Erythroblast (primary cell): Measurements from ENCODE around the gene TMEM108.

Experiments used
- DNase-seq, 2 experiments: peaks; one replicate each; lab custom pipeline; 2025; lab: John Stamatoyannopoulos, UW
- GATA1 ChIP-seq: IDR thresholded peaks from 2 replicates; pipeline ENCODE4 v1.6.1; 2011; ENCODE audit warnings: low read depth, mild to moderate bottlenecking, control low read depth, low read length, moderate library complexity
- POLR2A ChIP-seq: IDR thresholded peaks from 2 replicates; pipeline ENCODE4 v1.6.1; 2011; ENCODE audit warnings: mild to moderate bottlenecking, low read length

Gene TMEM108

GRCh38 chr3:133428552-133428951 lies 390.4 kb downstream of the TMEM108 start:
- DNase-seq, result no peak
- TF ChIP-seq POLR2A (no peak), GATA1 (no peak)

GRCh38 chr3:133429063-133429462 lies 390.9 kb downstream of the TMEM108 start:
- TF ChIP-seq GATA1, result no peak
- TF ChIP-seq POLR2A, result no peak
- DNase-seq, result no peak

- no peak for DNase-seq
- TF ChIP-seq POLR2A, result no peak
- no peak for TF ChIP-seq GATA1
These were observed 401.4 kb downstream of the TMEM108 start for GRCh38 chr3:133439563-133439962.

GRCh38 chr3:133440652-133441051 lies 402.5 kb downstream of the TMEM108 start:
- DNase-seq, result no peak
- TF ChIP-seq GATA1, result no peak
- no peak for TF ChIP-seq POLR2A

- no peak for TF ChIP-seq POLR2A
- no peak for TF ChIP-seq GATA1
- DNase-seq, result no peak
These were observed 403.7 kb downstream of the TMEM108 start for GRCh38 chr3:133441867-133442270.

- DNase-seq, result no peak
- TF ChIP-seq GATA1 (no peak), POLR2A (no peak)
These were observed 404.3 kb downstream of the TMEM108 start for GRCh38 chr3:133442518-133442917.

GRCh38 chr3:133443649-133444422 lies 405.6 kb downstream of the TMEM108 start:
- DNase-seq, result no peak
- TF ChIP-seq GATA1 (no peak), POLR2A (no peak)

- DNase-seq, result no peak
- TF ChIP-seq POLR2A, result no peak
- no peak for TF ChIP-seq GATA1
These were observed 406.2 kb downstream of the TMEM108 start for GRCh38 chr3:133444423-133444774.

- no peak for DNase-seq
- TF ChIP-seq GATA1 (no peak), POLR2A (no peak)
These were observed 406.9 kb downstream of the TMEM108 start for GRCh38 chr3:133445108-133445507.
